ENCODE data around the gene KLHL36.

DNA sequence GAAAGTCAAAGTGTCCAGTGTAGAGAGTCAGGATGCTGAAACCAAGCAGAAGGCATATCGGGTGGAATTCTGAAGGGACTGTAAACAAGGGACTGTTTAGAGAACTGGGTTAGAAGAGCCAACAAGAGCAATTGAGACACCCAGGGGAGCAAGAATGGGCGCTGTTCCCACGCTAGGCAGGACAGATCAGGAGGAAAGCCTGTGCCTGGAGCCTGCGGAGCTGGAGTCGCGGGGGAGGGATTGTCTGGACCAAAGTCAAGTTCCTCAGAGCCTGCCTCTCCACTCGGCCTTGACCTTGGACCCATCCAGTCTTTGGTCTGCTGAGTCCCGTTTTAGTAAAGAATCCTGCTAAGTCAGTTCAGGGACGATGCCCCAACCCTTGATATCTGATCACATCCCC is 14.7 kb upstream of the KLHL36 start:
- TF ChIP-seq, protein P1, sequence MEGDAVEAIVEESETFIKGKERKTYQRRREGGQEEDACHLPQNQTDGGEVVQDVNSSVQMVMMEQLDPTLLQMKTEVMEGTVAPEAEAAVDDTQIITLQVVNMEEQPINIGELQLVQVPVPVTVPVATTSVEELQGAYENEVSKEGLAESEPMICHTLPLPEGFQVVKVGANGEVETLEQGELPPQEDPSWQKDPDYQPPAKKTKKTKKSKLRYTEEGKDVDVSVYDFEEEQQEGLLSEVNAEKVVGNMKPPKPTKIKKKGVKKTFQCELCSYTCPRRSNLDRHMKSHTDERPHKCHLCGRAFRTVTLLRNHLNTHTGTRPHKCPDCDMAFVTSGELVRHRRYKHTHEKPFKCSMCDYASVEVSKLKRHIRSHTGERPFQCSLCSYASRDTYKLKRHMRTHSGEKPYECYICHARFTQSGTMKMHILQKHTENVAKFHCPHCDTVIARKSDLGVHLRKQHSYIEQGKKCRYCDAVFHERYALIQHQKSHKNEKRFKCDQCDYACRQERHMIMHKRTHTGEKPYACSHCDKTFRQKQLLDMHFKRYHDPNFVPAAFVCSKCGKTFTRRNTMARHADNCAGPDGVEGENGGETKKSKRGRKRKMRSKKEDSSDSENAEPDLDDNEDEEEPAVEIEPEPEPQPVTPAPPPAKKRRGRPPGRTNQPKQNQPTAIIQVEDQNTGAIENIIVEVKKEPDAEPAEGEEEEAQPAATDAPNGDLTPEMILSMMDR (IDR thresholded peaks at IDR 0.05; ENCODE audit: insufficient read depth, low read depth, low read length), result no peak
- TF ChIP-seq EZH2 (IDR thresholded peaks at IDR 0.05; ENCODE audit: insufficient read depth, low read length), result no peak
